GM12878 (cell line): Measurements from ENCODE around the gene SLX9. TPM values are rescaled to one million over a fixed set of nuclear protein-coding genes. Genes with fewer than 3 reads are reported as not detected.

ENCODE experiments used
- ATAC-seq: fragments of 200-7000 bp; cut with Tn5 transposase; 3 replicates; pipeline ENCODE4 v1.9.1; 2020; ENCODE audit warnings: mild to moderate bottlenecking, moderate library complexity
- BruUV-seq: library from RNA; stranded (reverse); fragments of 400-500 nt; replicated peaks from 2 replicates; lab custom pipeline; 2021; lab: Mats Ljungman, UMichigan
- CTCF ChIA-PET: fragments of 300-600 bp; sonication (Branson Sonifier 250); formaldehyde crosslinking; extraction: SDS; loops from one replicate; lab custom pipeline; 2021; ENCODE audit warnings: inconsistent platforms; lab: Yijun Ruan, JAX
- POLR2A ChIA-PET: fragments of 350-600 bp; formaldehyde crosslinking; extraction: SDS; loops from one replicate; lab custom pipeline; 2021; ENCODE audit warnings: inconsistent platforms; lab: Charles Lee
- RAD21 ChIA-PET: fragments of 300-600 bp; sonication (Branson Sonifier 250); formaldehyde crosslinking; loops from one replicate; lab custom pipeline; 2023; ENCODE audit warnings: antibody characterized with exemption; ENCODE audit not compliant: unreplicated experiment; lab: Charles Lee
- SMC1A ChIA-PET: fragments of 300-600 bp; sonication (Branson Sonifier 250); formaldehyde crosslinking; loops from one replicate; lab custom pipeline; 2023; ENCODE audit not compliant: unreplicated experiment, uncharacterized antibody; lab: Charles Lee
- DNase-seq: peaks from one replicate; pipeline ENCODE4 v3.0.0-alpha.2; 2011; ENCODE audit warnings: low read depth, low spot score
- FAIRE-seq: peaks from 3 replicates; lab custom pipeline; 2011; peaks lifted over from hg19 to GRCh38; lab: Jason Lieb, UNC
- H2AFZ ChIP-seq: 2 replicates; pipeline ENCODE4 v1.6.0; 2011; ENCODE audit warnings: low read depth, low read length, control low read depth; ENCODE audit not compliant: control insufficient read depth
- H3K27ac ChIP-seq: 2 replicates; pipeline ENCODE4 v1.5.1; 2011; ENCODE audit warnings: control low read depth; ENCODE audit not compliant: control insufficient read depth, insufficient read depth
- H3K27me3 ChIP-seq, 2 experiments: replicated peaks in 1 of 2; 2 replicates each; pipeline versions ENCODE4 v1.6.0 to v1.6.1; 2011; ENCODE audit warnings: low read length in 1 of 2; ENCODE audit not compliant: control insufficient read depth in 2 of 2, insufficient read depth in 2 of 2
- H3K36me3 ChIP-seq, 2 experiments: 2 replicates each; pipeline ENCODE4 v1.5.1; 2011; ENCODE audit warnings: low read length in 1 of 2; ENCODE audit not compliant: control insufficient read depth in 2 of 2, insufficient read depth in 2 of 2
- H3K4me1 ChIP-seq: 2 replicates; pipeline ENCODE4 v1.6.1; 2011; ENCODE audit warnings: mild to moderate bottlenecking, low read length, moderate library complexity, mixed read lengths; ENCODE audit not compliant: control insufficient read depth, insufficient read depth
- H3K4me2 ChIP-seq: 2 replicates; pipeline ENCODE4 v1.6.0; 2011; ENCODE audit warnings: control low read depth; ENCODE audit not compliant: control insufficient read depth, insufficient read depth
- H3K4me3 ChIP-seq: fragments of 200-600 bp; sonication (generic); 2 replicates; pipeline ENCODE4 v1.5.1; 2016
- H3K79me2 ChIP-seq: 2 replicates; pipeline ENCODE4 v1.6.0; 2011; ENCODE audit warnings: low read length; ENCODE audit not compliant: control insufficient read depth, insufficient read depth
- H3K9ac ChIP-seq: 2 replicates; pipeline ENCODE4 v1.8.0; 2011; ENCODE audit warnings: low read length, control low read depth, mixed read lengths; ENCODE audit not compliant: control insufficient read depth, insufficient read depth
- H3K9me3 ChIP-seq: replicated peaks from 3 replicates; pipeline ENCODE4 v1.5.1; 2011; ENCODE audit warnings: mild to moderate bottlenecking, low read length; ENCODE audit not compliant: control insufficient read depth, insufficient read depth
- H4K20me1 ChIP-seq: 2 replicates; pipeline ENCODE4 v1.6.0; 2011; ENCODE audit not compliant: control insufficient read depth, insufficient read depth
- TARDBP ChIP-seq: IDR thresholded peaks from 2 replicates; pipeline ENCODE4 v1.6.1; 2016; ENCODE audit warnings: borderline replicate concordance
- whole genome bisulfite sequencing: methylation state at CpG from one replicate; pipeline ENCODE4 v1.1.6; 2016; ENCODE audit warnings: low lambda C conversion rate; ENCODE audit not compliant: insufficient replicate concordance, insufficient coverage; ENCODE audit errors: missing lambda C conversion rate; 5-methylcytosine and 5-hydroxymethylcytosine counted together
- in situ Hi-C: fragments of 300-500 bp; cut with MboI; formaldehyde crosslinking; loops from 9 replicates; pipeline ENCODE4 v1.14.3; 2018; ENCODE audit warnings: mixed read lengths
- intact Hi-C: fragments of 100-400 bp; cut with micrococcal nuclease; formaldehyde crosslinking; loops from one replicate; pipeline ENCODE4 v1.14.2; 2022; ENCODE audit not compliant: unreplicated experiment
- polyA plus RNA-seq, 11 experiments: library from polyadenylated mRNA; depleted of rRNA in 4 of 11; unstranded in 6 of 11; stranded (reverse) in 5 of 11; fragments of >200 nt; fragmentation: Nextera tagmentation in 4 of 11; fragmentation: Illumina TruSeq in 1 of 11; extraction: Ambion mirVana in 4 of 11; extraction: Trizol in 1 of 11; gene quantifications; 1 replicate in 1 of 11; 2 replicates in 10 of 11; pipeline versions ENCODE4 v1.2.1 to v1.2.3, GENCODE V29; 2011 to 2016; ENCODE audit warnings: inconsistent platforms in 2 of 11, missing spikeins in 2 of 11, low read depth in 1 of 11
- total RNA-seq, 4 experiments: library from RNA; depleted of rRNA in 3 of 4; stranded (reverse); fragments of >200 nt in 3 of 4; fragmentation: Illumina TruSeq in 1 of 4; extraction: Trizol in 1 of 4; gene quantifications; 2 replicates each; pipeline versions ENCODE4 v1.2.1 to v1.2.3, GENCODE V29; 2013 to 2021
- TF ChIP-seq, protein P1 (sequence below): fragments of 450-650 bp; IDR thresholded peaks from 2 replicates; pipeline ENCODE4 v1.6.1; 2016; ENCODE audit warnings: mild to moderate bottlenecking

The SLX9 gene
- total and polyA plus RNA-seq, 10 of the 15 experiments (the other 5 are each of a cell fraction or from before 2014, with no cell fraction given): 0.69 to 81.3 (median 33.9) TPM

DNA sequence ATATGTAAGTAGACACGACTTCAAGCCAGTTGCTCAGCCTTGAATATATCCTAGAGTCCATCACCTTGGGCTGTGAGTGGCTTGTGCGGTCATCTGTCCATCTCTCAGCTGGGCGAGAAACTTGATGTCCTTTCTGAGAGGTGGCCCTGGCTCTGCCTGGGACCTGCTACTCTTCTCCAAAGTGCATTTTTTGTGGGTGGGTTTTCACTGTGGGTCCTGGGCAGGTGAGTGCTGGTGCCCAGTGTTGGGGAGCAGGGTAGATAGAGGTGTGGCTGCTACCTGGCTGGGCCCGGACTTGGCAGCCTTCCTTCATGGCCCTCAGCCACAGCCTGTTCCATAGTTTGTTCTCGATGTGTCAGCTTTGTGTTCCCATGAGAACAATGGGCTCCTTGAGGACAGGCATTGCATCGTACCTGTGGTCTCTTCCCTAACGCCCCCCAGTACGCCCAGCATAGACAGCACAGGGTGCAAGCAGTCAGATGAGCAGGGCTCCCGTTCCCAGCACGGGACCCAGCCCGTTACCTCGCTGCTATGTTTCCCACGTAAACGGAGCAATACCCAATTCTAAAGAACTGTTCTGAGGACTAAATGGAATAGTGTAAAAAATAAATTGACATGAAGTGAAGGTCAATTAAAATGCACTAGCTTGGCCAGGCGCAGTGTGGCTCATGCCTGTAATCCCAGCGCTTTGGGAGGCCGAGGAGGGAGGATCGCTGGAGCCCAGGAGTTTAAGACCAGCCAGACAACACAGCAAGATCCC lies 877 bp upstream of the SLX9 start:
- peaks cover 35% of the 10 kb centered on the region for H3K79me2 ChIP-seq
- POLR2A ChIA-PET: interaction anchor here (1.7 kb wide), 1 partner anchor 9 kb away, joined by 7 read pairs; no protein-coding TSS in a partner anchor
- BruUV-seq: no TSS peak

More for the DNA sequence above, 877 bp upstream of the SLX9 start:
- no peak for TF ChIP-seq TARDBP
- TF ChIP-seq, protein P1, sequence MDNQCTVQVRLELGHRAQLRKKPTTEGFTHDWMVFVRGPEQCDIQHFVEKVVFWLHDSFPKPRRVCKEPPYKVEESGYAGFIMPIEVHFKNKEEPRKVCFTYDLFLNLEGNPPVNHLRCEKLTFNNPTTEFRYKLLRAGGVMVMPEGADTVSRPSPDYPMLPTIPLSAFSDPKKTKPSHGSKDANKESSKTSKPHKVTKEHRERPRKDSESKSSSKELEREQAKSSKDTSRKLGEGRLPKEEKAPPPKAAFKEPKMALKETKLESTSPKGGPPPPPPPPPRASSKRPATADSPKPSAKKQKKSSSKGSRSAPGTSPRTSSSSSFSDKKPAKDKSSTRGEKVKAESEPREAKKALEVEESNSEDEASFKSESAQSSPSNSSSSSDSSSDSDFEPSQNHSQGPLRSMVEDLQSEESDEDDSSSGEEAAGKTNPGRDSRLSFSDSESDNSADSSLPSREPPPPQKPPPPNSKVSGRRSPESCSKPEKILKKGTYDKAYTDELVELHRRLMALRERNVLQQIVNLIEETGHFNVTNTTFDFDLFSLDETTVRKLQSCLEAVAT: peak; percentile 43; the same call in 1 of the 2 replicates
- CTCF ChIA-PET: interaction anchor here (1.4 to 11.8 kb wide), 4 partner anchors 11 to 199 kb away, joined by 3 to 219 read pairs (median 9); partner anchors contain the start of gene UBE2G2
- H3K4me3 ChIP-seq: peak overlapping the region; percentile 92
- peaks cover 18% of the 10 kb centered on the region for H3K4me1 ChIP-seq
- ATAC-seq (no peak), FAIRE-seq (no peak), DNase-seq (no peak)
- H3K4me2 ChIP-seq: peak overlapping the region; percentile 53
- peaks cover 6% of the 10 kb centered on the region; the same call in 1 of the 2 replicates for H4K20me1 ChIP-seq
- in situ Hi-C loops: loop anchor here (5.0 to 10.0 kb wide), 2 partner anchors 54 to 142 kb away; no protein-coding TSS in a partner anchor
- H3K27ac ChIP-seq: peak overlapping the region; percentile 47; the same call in 1 of the 2 replicates
- peak overlapping the region; percentile 73 for H2AFZ ChIP-seq
- no peaks in the 10 kb centered on the region for H3K9me3 ChIP-seq
- H3K27me3 ChIP-seq: no peaks in the 10 kb centered on the region
- intact Hi-C loops: no loop called here
- WGBS: 75% methylated on average over 18 of the region's 18 CpGs
- SMC1A ChIA-PET: interaction anchor here (12.3 kb wide), 1 partner anchor 188 kb away, joined by 153 read pairs; no protein-coding TSS in a partner anchor
- peaks cover 5 to 8% of the 10 kb centered on the region in 2 experiments; a peak in 3 of 4 replicates for H3K36me3 ChIP-seq
- peak overlapping the region; percentile 65 for H3K9ac ChIP-seq
- RAD21 ChIA-PET: interaction anchor here (1.1 to 3.6 kb wide), 3 partner anchors 8 to 22 kb away, joined by 3 to 14 read pairs (median 5); no protein-coding TSS in a partner anchor
